Gastrocnemius medialis (tissue), 4 donors: ENCODE data around the gene BRMS1.

Experiments
- CTCF ChIP-seq, 5 experiments: fragments of 450-650 bp in 3 of 5; fragments of 200-600 bp in 2 of 5; sonication (generic) in 2 of 5; IDR thresholded peaks in 4 of 5; conservative IDR thresholded peaks in 1 of 5; 1 replicate in 4 of 5; 2 replicates in 1 of 5; pipeline ENCODE4 v1.5.1; 2016 to 2019; ENCODE audit warnings: antibody characterized with exemption in 5 of 5, mild to moderate bottlenecking in 3 of 5, moderate library complexity in 3 of 5
- POLR2A ChIP-seq, 2 donors: fragments of 450-650 bp; IDR thresholded peaks; one replicate each; pipeline ENCODE4 v1.6.1; 2017; ENCODE audit warnings: antibody characterized with exemption in 2 of 2, mild to moderate bottlenecking in 2 of 2, moderate library complexity in 2 of 2

DNA sequence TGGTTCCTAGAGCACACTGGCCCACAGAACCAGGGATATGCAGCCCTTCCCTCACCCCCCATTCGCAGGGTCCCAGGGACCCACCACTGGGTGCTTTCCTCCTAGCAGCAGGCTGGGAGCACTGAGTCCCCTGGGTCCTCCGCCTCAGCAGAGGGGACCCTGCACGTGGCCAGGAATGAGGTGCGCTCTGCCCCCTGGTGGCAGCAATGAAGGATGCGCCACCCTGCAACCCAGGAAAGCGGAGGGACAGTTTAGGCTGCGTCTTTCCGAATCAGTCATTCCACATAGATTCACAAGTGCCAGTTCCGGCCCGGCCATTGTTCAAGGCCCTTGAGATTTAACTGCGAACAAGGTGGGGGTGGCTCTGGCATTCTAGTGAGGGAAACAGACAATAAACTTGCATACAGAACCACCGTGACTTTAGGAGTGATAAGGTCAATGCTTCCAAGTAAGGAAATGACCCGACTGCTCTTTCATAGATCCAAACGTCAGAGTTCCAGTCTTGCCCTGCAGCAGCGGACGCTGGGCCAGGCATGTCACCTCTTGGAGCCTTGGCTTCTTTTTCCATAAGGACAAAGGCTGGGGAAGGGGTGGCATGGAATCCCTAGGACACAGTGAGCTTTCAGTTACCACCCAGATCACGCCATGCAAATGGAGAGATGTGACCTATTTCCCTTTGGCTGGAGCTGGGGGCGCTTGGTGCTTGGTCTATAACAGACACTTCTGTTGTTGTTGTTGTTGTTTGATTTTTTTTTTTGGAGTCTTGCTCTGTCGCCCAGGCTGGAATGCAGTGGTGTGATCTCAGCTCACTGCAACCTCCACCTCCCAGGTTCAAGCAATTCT is 16.4 kb downstream of the BRMS1 start:
- TF ChIP-seq CTCF (IDR thresholded peaks at IDR 0.05 in 4 of 5, conservative IDR thresholded peaks at IDR 0.05 in 1 of 5) (peak; percentile 81 to 96 (median 93)), POLR2A (IDR thresholded peaks at IDR 0.05) (no peak)
